ENCODE measurements around the gene TSPAN18. TPM values are rescaled to one million over a fixed set of nuclear protein-coding genes. Genes with fewer than 3 reads are reported as not detected.

TSPAN18 gene
- total RNA-seq, 1 experiment from 2014 or later, result 18.3 TPM

DNA sequence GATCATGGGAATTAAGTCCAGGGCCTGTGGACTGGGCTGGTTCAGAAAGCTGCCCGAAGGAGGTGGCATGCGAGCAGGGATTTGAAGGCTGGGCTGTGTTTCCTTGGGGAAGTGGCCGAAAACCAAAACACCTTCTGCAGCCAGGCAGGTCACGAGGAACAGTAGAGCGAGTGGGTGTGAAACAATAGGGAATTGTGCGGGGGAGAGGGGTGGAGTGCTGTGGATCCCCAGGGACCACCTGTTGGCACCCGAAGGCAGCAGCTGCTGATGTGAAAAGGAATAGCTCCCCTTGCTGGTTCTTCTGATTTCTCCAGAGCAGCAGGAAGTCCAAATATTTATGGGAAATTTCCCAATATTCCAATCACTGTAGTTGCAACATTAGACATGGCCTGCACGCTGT is 199.3 kb downstream of the TSPAN18 start:
- Histone ChIP-seq H3K9me2 (ENCODE audit: insufficient read depth) (no peaks in the 10 kb centered on the region), H3K9ac (ENCODE audit: low read length) (no peak overlapping the region), H3K4me3 (replicated peaks in 1 of 2; ENCODE audit: low read depth in 1 of 2, low read length in 2 of 2) (no peak overlapping the region), H3K9me3 (ENCODE audit: control insufficient read depth in 1 of 2, insufficient read depth in 1 of 2, low read depth in 1 of 2, low read length in 2 of 2) (no peaks in the 10 kb centered on the region), H2AFZ (ENCODE audit: low read depth, low read length, poor library complexity, severe bottlenecking) (no peak overlapping the region), H3K27ac (ENCODE audit: low read depth, low read length) (no peak overlapping the region), H3K4me2 (ENCODE audit: low read length) (no peak overlapping the region), H3K79me2 (ENCODE audit: insufficient read depth, low read length) (no peaks in the 10 kb centered on the region), H3K4me1 (ENCODE audit: control insufficient read depth in 1 of 2, insufficient read depth in 2 of 2, low read length in 2 of 2) (no peaks in the 10 kb centered on the region), H3K36me3 (ENCODE audit: control insufficient read depth in 1 of 2, insufficient read depth in 2 of 2, low read length in 2 of 2) (no peaks in the 10 kb centered on the region; a peak in 1 of 4 replicates), H3K27me3 (ENCODE audit: insufficient read depth, low read length) (no peaks in the 10 kb centered on the region), H4K20me1 (ENCODE audit: insufficient read depth) (no peaks in the 10 kb centered on the region)
- ChIA-PET CTCF (interaction anchor here (1.4 to 5.2 kb wide), 7 partner anchors 11 to 309 kb away, joined by 3 to 126 read pairs (median 5); no protein-coding TSS in a partner anchor), POLR2A (no interaction called here), RAD21 (ENCODE audit: low non-redundant PET in 1 of 2, low total read pairs in 2 of 2, uncharacterized antibody in 2 of 2, unreplicated experiment in 2 of 2) (interaction anchor here in 1 of 2 experiments (1.3 kb wide), 1 partner anchor 180 kb away, joined by 11 read pairs; no protein-coding TSS in a partner anchor)
- no peak for TF ChIP-seq EZH2 (IDR thresholded peaks at IDR 0.05)
- no peak for ATAC-seq
- BruUV-seq (replicated peaks), result no TSS peak
- intact Hi-C loops (cut with micrococcal nuclease), result no loop called here
- no peak for DNase-seq (ENCODE audit: low read depth, low spot score)

- Histone ChIP-seq H3K9me2 (ENCODE audit: insufficient read depth) (no peaks in the 10 kb centered on the region), H3K79me2 (ENCODE audit: insufficient read depth, low read length) (no peaks in the 10 kb centered on the region), H3K27me3 (ENCODE audit: insufficient read depth, low read length) (no peaks in the 10 kb centered on the region), H3K36me3 (ENCODE audit: control insufficient read depth in 1 of 2, insufficient read depth in 2 of 2, low read length in 2 of 2) (no peaks in the 10 kb centered on the region; a peak in 1 of 4 replicates), H3K9me3 (ENCODE audit: control insufficient read depth in 1 of 2, insufficient read depth in 1 of 2, low read depth in 1 of 2, low read length in 2 of 2) (no peaks in the 10 kb centered on the region), H3K9ac (ENCODE audit: low read length) (no peak overlapping the region), H3K4me1 (ENCODE audit: control insufficient read depth in 1 of 2, insufficient read depth in 2 of 2, low read length in 2 of 2) (no peaks in the 10 kb centered on the region), H3K27ac (ENCODE audit: low read depth, low read length) (no peak overlapping the region), H4K20me1 (ENCODE audit: insufficient read depth) (no peaks in the 10 kb centered on the region), H2AFZ (ENCODE audit: low read depth, low read length, poor library complexity, severe bottlenecking) (no peak overlapping the region), H3K4me3 (replicated peaks in 1 of 2; ENCODE audit: low read depth in 1 of 2, low read length in 2 of 2) (no peak overlapping the region), H3K4me2 (ENCODE audit: low read length) (peak overlapping the region; percentile 40; the same call in 1 of the 2 replicates)
- intact Hi-C loops (cut with micrococcal nuclease), result loop anchor here (1.0 kb wide), 1 partner anchor 176 kb away; no protein-coding TSS in a partner anchor
- RAD21 ChIA-PET (ENCODE audit: low non-redundant PET in 1 of 2, low total read pairs in 2 of 2, uncharacterized antibody in 2 of 2, unreplicated experiment in 2 of 2), result interaction anchor here (0.6 to 1.3 kb wide), 4 partner anchors 9 to 381 kb away, joined by 3 to 11 read pairs (median 8); no protein-coding TSS in a partner anchor
- no TSS peak for BruUV-seq (replicated peaks)
- CTCF ChIA-PET, result interaction anchor here (0.5 to 5.2 kb wide), 12 partner anchors 9 to 444 kb away, joined by 3 to 126 read pairs (median 4); no protein-coding TSS in a partner anchor
- DNase-seq (ENCODE audit: low read depth, low spot score) (peak; percentile 42), ATAC-seq (peak; percentile 90)
- TF ChIP-seq FOSL1 (IDR thresholded peaks at IDR 0.05; ENCODE audit: low read depth) (no peak), ZFX (IDR thresholded peaks at IDR 0.05) (no peak), YY1 (IDR thresholded peaks at IDR 0.05; ENCODE audit: extremely low read depth, insufficient replicate concordance, low read depth, low read length) (no peak), RAD21 (IDR thresholded peaks at IDR 0.05; ENCODE audit: low read depth) (peak; percentile 81), EZH2phosphoT487 (IDR thresholded peaks at IDR 0.05; ENCODE audit: borderline replicate concordance) (no peak), JUND (IDR thresholded peaks at IDR 0.05) (no peak), ZNF274 (IDR thresholded peaks at IDR 0.05; ENCODE audit: low read depth, low read length) (no peak), ATF3 (IDR thresholded peaks at IDR 0.05) (no peak), SIN3A (IDR thresholded peaks at IDR 0.05; ENCODE audit: low read depth) (no peak), SRF (IDR thresholded peaks at IDR 0.05; ENCODE audit: low read depth) (no peak)
- TF ChIP-seq, protein P1, sequence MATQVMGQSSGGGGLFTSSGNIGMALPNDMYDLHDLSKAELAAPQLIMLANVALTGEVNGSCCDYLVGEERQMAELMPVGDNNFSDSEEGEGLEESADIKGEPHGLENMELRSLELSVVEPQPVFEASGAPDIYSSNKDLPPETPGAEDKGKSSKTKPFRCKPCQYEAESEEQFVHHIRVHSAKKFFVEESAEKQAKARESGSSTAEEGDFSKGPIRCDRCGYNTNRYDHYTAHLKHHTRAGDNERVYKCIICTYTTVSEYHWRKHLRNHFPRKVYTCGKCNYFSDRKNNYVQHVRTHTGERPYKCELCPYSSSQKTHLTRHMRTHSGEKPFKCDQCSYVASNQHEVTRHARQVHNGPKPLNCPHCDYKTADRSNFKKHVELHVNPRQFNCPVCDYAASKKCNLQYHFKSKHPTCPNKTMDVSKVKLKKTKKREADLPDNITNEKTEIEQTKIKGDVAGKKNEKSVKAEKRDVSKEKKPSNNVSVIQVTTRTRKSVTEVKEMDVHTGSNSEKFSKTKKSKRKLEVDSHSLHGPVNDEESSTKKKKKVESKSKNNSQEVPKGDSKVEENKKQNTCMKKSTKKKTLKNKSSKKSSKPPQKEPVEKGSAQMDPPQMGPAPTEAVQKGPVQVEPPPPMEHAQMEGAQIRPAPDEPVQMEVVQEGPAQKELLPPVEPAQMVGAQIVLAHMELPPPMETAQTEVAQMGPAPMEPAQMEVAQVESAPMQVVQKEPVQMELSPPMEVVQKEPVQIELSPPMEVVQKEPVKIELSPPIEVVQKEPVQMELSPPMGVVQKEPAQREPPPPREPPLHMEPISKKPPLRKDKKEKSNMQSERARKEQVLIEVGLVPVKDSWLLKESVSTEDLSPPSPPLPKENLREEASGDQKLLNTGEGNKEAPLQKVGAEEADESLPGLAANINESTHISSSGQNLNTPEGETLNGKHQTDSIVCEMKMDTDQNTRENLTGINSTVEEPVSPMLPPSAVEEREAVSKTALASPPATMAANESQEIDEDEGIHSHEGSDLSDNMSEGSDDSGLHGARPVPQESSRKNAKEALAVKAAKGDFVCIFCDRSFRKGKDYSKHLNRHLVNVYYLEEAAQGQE (IDR thresholded peaks at IDR 0.05; ENCODE audit: low read depth), result no peak
- TF ChIP-seq, protein P2, sequence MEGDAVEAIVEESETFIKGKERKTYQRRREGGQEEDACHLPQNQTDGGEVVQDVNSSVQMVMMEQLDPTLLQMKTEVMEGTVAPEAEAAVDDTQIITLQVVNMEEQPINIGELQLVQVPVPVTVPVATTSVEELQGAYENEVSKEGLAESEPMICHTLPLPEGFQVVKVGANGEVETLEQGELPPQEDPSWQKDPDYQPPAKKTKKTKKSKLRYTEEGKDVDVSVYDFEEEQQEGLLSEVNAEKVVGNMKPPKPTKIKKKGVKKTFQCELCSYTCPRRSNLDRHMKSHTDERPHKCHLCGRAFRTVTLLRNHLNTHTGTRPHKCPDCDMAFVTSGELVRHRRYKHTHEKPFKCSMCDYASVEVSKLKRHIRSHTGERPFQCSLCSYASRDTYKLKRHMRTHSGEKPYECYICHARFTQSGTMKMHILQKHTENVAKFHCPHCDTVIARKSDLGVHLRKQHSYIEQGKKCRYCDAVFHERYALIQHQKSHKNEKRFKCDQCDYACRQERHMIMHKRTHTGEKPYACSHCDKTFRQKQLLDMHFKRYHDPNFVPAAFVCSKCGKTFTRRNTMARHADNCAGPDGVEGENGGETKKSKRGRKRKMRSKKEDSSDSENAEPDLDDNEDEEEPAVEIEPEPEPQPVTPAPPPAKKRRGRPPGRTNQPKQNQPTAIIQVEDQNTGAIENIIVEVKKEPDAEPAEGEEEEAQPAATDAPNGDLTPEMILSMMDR (IDR thresholded peaks at IDR 0.05 in 2 of 3, conservative IDR thresholded peaks at IDR 0.05 in 1 of 3; ENCODE audit: borderline replicate concordance in 1 of 3, insufficient read depth in 1 of 3, low read depth in 2 of 3, low read length in 2 of 3), result peak; percentile 84 to 91 (median 86)
- POLR2A ChIA-PET, result interaction anchor here (0.9 kb wide), 1 partner anchor 175 kb away, joined by 3 read pairs; no protein-coding TSS in a partner anchor
Observed at GRCh38 chr11:44927174-44927661, 200.5 kb downstream of the TSPAN18 start.

Data from HCT116 (cell line).